ENCODE results near the gene RIPOR2.

The RIPOR2 gene

GRCh38 chr6:24906314-24906713 is 29.4 kb downstream of the RIPOR2 start:
- no peak for DNase-seq (ENCODE audit: low spot score)

GRCh38 chr6:24905483-24905882 is 30.3 kb downstream of the RIPOR2 start:
- DNase-seq (ENCODE audit: low spot score) = no peak

- DNase-seq (ENCODE audit: low spot score) = no peak
These were observed 32.1 kb downstream of the RIPOR2 start for GRCh38 chr6:24903681-24904080.

GRCh38 chr6:24902782-24903181 is 33.0 kb downstream of the RIPOR2 start:
- DNase-seq (ENCODE audit: low spot score) = no peak

GRCh38 chr6:24901698-24902328 is 33.9 kb downstream of the RIPOR2 start:
- no peak for DNase-seq (ENCODE audit: low spot score)

GRCh38 chr6:24900917-24901697 is 34.7 kb downstream of the RIPOR2 start:
- DNase-seq (ENCODE audit: low spot score) = no peak

- DNase-seq (ENCODE audit: low spot score) = peak; percentile 34
These were observed 35.8 kb downstream of the RIPOR2 start for GRCh38 chr6:24899997-24900325.

GRCh38 chr6:24899136-24899996 is 36.4 kb downstream of the RIPOR2 start:
- DNase-seq (ENCODE audit: low spot score) = no peak

- DNase-seq (ENCODE audit: low spot score) = peak; percentile 35
These were observed 37.1 kb downstream of the RIPOR2 start for GRCh38 chr6:24898676-24899075.

- no peak for DNase-seq (ENCODE audit: low spot score)
These were observed 38.6 kb downstream of the RIPOR2 start for GRCh38 chr6:24897186-24897585.

- DNase-seq (ENCODE audit: low spot score) = no peak
These were observed 42.4 kb downstream of the RIPOR2 start for GRCh38 chr6:24893342-24893850.

- DNase-seq (ENCODE audit: low spot score) = no peak
These were observed 44.8 kb downstream of the RIPOR2 start for GRCh38 chr6:24891004-24891403.

GRCh38 chr6:24890471-24890870 is 45.3 kb downstream of the RIPOR2 start:
- DNase-seq (ENCODE audit: low spot score) = no peak

- no peak for DNase-seq (ENCODE audit: low spot score)
These were observed 46.9 kb downstream of the RIPOR2 start for GRCh38 chr6:24888715-24889370.

GRCh38 chr6:24887545-24888140 is 48.1 kb downstream of the RIPOR2 start:
- no peak for DNase-seq (ENCODE audit: low spot score)

- peak; percentile 83 for DNase-seq (ENCODE audit: low spot score)
These were observed 52.1 kb downstream of the RIPOR2 start for GRCh38 chr6:24883618-24884017.

- no peak for DNase-seq (ENCODE audit: low spot score)
These were observed 52.8 kb downstream of the RIPOR2 start for GRCh38 chr6:24882835-24883555.

- DNase-seq (ENCODE audit: low spot score) = no peak
These were observed 53.5 kb downstream of the RIPOR2 start for GRCh38 chr6:24882295-24882694.

GRCh38 chr6:24881376-24881775 is 54.4 kb downstream of the RIPOR2 start:
- no peak for DNase-seq (ENCODE audit: low spot score)

GRCh38 chr6:24880451-24880850 is 55.3 kb downstream of the RIPOR2 start:
- no peak for DNase-seq (ENCODE audit: low spot score)

GRCh38 chr6:24879351-24879750 is 56.4 kb downstream of the RIPOR2 start:
- DNase-seq (ENCODE audit: low spot score) = no peak
